GM12878 (cell line): ENCODE measurements around the gene SMARCC2. TPM values are rescaled to one million over a fixed set of nuclear protein-coding genes. Genes with fewer than 3 reads are reported as not detected.

Source experiments
- ATAC-seq: fragments of 200-7000 bp; cut with Tn5 transposase; 3 replicates; pipeline ENCODE4 v1.9.1; 2020; ENCODE audit warnings: mild to moderate bottlenecking, moderate library complexity
- BruUV-seq: library from RNA; stranded (reverse); fragments of 400-500 nt; replicated peaks from 2 replicates; lab custom pipeline; 2021; lab: Mats Ljungman, UMichigan
- CTCF ChIA-PET: fragments of 300-600 bp; sonication (Branson Sonifier 250); formaldehyde crosslinking; extraction: SDS; loops from one replicate; lab custom pipeline; 2021; ENCODE audit warnings: inconsistent platforms; lab: Yijun Ruan, JAX
- POLR2A ChIA-PET: fragments of 350-600 bp; formaldehyde crosslinking; extraction: SDS; loops from one replicate; lab custom pipeline; 2021; ENCODE audit warnings: inconsistent platforms; lab: Charles Lee
- RAD21 ChIA-PET: fragments of 300-600 bp; sonication (Branson Sonifier 250); formaldehyde crosslinking; loops from one replicate; lab custom pipeline; 2023; ENCODE audit warnings: antibody characterized with exemption; ENCODE audit not compliant: unreplicated experiment; lab: Charles Lee
- SMC1A ChIA-PET: fragments of 300-600 bp; sonication (Branson Sonifier 250); formaldehyde crosslinking; loops from one replicate; lab custom pipeline; 2023; ENCODE audit not compliant: unreplicated experiment, uncharacterized antibody; lab: Charles Lee
- DNase-seq: peaks from one replicate; pipeline ENCODE4 v3.0.0-alpha.2; 2011; ENCODE audit warnings: low read depth, low spot score
- FAIRE-seq: peaks from 3 replicates; lab custom pipeline; 2011; peaks lifted over from hg19 to GRCh38; lab: Jason Lieb, UNC
- H2AFZ ChIP-seq: 2 replicates; pipeline ENCODE4 v1.6.0; 2011; ENCODE audit warnings: low read depth, low read length, control low read depth; ENCODE audit not compliant: control insufficient read depth
- H3K27ac ChIP-seq: 2 replicates; pipeline ENCODE4 v1.5.1; 2011; ENCODE audit warnings: control low read depth; ENCODE audit not compliant: control insufficient read depth, insufficient read depth
- H3K27me3 ChIP-seq, 2 experiments: replicated peaks in 1 of 2; 2 replicates each; pipeline versions ENCODE4 v1.6.0 to v1.6.1; 2011; ENCODE audit warnings: low read length in 1 of 2; ENCODE audit not compliant: control insufficient read depth in 2 of 2, insufficient read depth in 2 of 2
- H3K36me3 ChIP-seq, 2 experiments: 2 replicates each; pipeline ENCODE4 v1.5.1; 2011; ENCODE audit warnings: low read length in 1 of 2; ENCODE audit not compliant: control insufficient read depth in 2 of 2, insufficient read depth in 2 of 2
- H3K4me1 ChIP-seq: 2 replicates; pipeline ENCODE4 v1.6.1; 2011; ENCODE audit warnings: mild to moderate bottlenecking, low read length, moderate library complexity, mixed read lengths; ENCODE audit not compliant: control insufficient read depth, insufficient read depth
- H3K4me2 ChIP-seq: 2 replicates; pipeline ENCODE4 v1.6.0; 2011; ENCODE audit warnings: control low read depth; ENCODE audit not compliant: control insufficient read depth, insufficient read depth
- H3K4me3 ChIP-seq: fragments of 200-600 bp; sonication (generic); 2 replicates; pipeline ENCODE4 v1.5.1; 2016
- H3K79me2 ChIP-seq: 2 replicates; pipeline ENCODE4 v1.6.0; 2011; ENCODE audit warnings: low read length; ENCODE audit not compliant: control insufficient read depth, insufficient read depth
- H3K9ac ChIP-seq: 2 replicates; pipeline ENCODE4 v1.8.0; 2011; ENCODE audit warnings: low read length, control low read depth, mixed read lengths; ENCODE audit not compliant: control insufficient read depth, insufficient read depth
- H3K9me3 ChIP-seq: replicated peaks from 3 replicates; pipeline ENCODE4 v1.5.1; 2011; ENCODE audit warnings: mild to moderate bottlenecking, low read length; ENCODE audit not compliant: control insufficient read depth, insufficient read depth
- H4K20me1 ChIP-seq: 2 replicates; pipeline ENCODE4 v1.6.0; 2011; ENCODE audit not compliant: control insufficient read depth, insufficient read depth
- BACH1 ChIP-seq: fragments of 450-650 bp; IDR thresholded peaks from 2 replicates; pipeline ENCODE4 v1.6.1; 2017; ENCODE audit warnings: mild to moderate bottlenecking, borderline replicate concordance
- BRCA1 ChIP-seq: IDR thresholded peaks from 2 replicates; pipeline ENCODE4 v1.6.1; 2011; ENCODE audit warnings: low read depth, low read length, improper control_type of control experiment
- CREB1 ChIP-seq: IDR thresholded peaks from 2 replicates; pipeline ENCODE4 v1.6.1; 2012; ENCODE audit warnings: low read depth, mild to moderate bottlenecking, inconsistent platforms
- CREM ChIP-seq: IDR thresholded peaks from 2 replicates; pipeline ENCODE4 v1.6.1; 2014; ENCODE audit warnings: antibody characterized with exemption, low read depth
- E2F4 ChIP-seq: IDR thresholded peaks from 2 replicates; pipeline ENCODE4 v1.6.1; 2012; ENCODE audit warnings: low read depth, low read length, improper control_type of control experiment
- MYC ChIP-seq: IDR thresholded peaks from 2 replicates; pipeline ENCODE4 v1.6.1; 2011; ENCODE audit warnings: mild to moderate bottlenecking, low read length, moderate library complexity, inconsistent platforms; ENCODE audit not compliant: insufficient read depth, insufficient replicate concordance, insufficient read length, severe bottlenecking
- NR2F1 ChIP-seq: fragments of 450-650 bp; conservative IDR thresholded peaks from 2 replicates; pipeline ENCODE4 v1.6.1; 2017; ENCODE audit warnings: mild to moderate bottlenecking
- POLR2AphosphoS2 ChIP-seq: IDR thresholded peaks from 2 replicates; pipeline ENCODE4 v1.6.1; 2011; ENCODE audit warnings: low read depth, mild to moderate bottlenecking, low read length, improper control_type of control experiment, moderate library complexity
- SPI1 ChIP-seq: IDR thresholded peaks from 2 replicates; pipeline ENCODE4 v1.6.1; 2011; ENCODE audit warnings: low read depth, mild to moderate bottlenecking, low read length, moderate library complexity, borderline replicate concordance; ENCODE audit not compliant: insufficient read depth
- STAT3 ChIP-seq: IDR thresholded peaks from 2 replicates; pipeline ENCODE4 v1.6.1; 2011; ENCODE audit warnings: low read depth, low read length, improper control_type of control experiment
- WGBS: methylation state at CpG from one replicate; pipeline ENCODE4 v1.1.6; 2016; ENCODE audit warnings: low lambda C conversion rate; ENCODE audit not compliant: insufficient replicate concordance, insufficient coverage; ENCODE audit errors: missing lambda C conversion rate; 5-methylcytosine and 5-hydroxymethylcytosine counted together
- in situ Hi-C: fragments of 300-500 bp; cut with MboI; formaldehyde crosslinking; loops from 9 replicates; pipeline ENCODE4 v1.14.3; 2018; ENCODE audit warnings: mixed read lengths
- intact Hi-C: fragments of 100-400 bp; cut with micrococcal nuclease; formaldehyde crosslinking; loops from one replicate; pipeline ENCODE4 v1.14.2; 2022; ENCODE audit not compliant: unreplicated experiment
- polyA plus RNA-seq, 11 experiments: library from polyadenylated mRNA; depleted of rRNA in 4 of 11; unstranded in 6 of 11; stranded (reverse) in 5 of 11; fragments of >200 nt; fragmentation: Nextera tagmentation in 4 of 11; fragmentation: Illumina TruSeq in 1 of 11; extraction: Ambion mirVana in 4 of 11; extraction: Trizol in 1 of 11; gene quantifications; 1 replicate in 1 of 11; 2 replicates in 10 of 11; pipeline versions ENCODE4 v1.2.1 to v1.2.3, GENCODE V29; 2011 to 2016; ENCODE audit warnings: inconsistent platforms in 2 of 11, missing spikeins in 2 of 11, low read depth in 1 of 11
- total RNA-seq, 4 experiments: library from RNA; depleted of rRNA in 3 of 4; stranded (reverse); fragments of >200 nt in 3 of 4; fragmentation: Illumina TruSeq in 1 of 4; extraction: Trizol in 1 of 4; gene quantifications; 2 replicates each; pipeline versions ENCODE4 v1.2.1 to v1.2.3, GENCODE V29; 2013 to 2021

Gene SMARCC2
- total and polyA plus RNA-seq, 10 of the 15 experiments (the other 5 are each of a cell fraction or from before 2014, with no cell fraction given), result 13.6 to 71.2 (median 42.3) TPM

DNA sequence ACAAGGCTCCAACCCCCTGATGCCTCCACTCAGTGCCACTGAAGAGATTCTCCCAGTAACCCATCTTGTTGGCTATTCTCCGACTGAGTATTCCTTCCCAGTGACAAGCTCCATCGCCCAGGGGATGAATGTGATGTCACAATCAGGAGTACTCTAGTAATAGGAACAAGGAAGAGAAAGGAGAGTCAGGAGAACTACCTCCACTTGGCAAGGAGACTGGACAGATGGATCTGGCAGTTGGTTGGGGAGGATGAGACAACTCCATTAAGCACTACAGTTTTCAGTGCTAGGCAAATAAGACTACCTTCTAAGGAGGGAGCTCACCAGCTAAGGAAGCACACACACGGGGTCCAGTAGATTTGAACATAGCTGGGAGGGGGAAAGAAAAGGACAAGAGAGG is 27.2 kb upstream of the SMARCC2 start (continued):
- TF ChIP-seq SPI1 (no peak), BRCA1 (no peak), NR2F1 (no peak), BACH1 (no peak)

GRCh38 chr12:56213878-56214277 is 24.6 kb upstream of the SMARCC2 start:
- H3K79me2 ChIP-seq, result no peaks in the 10 kb centered on the region
- no peaks in the 10 kb centered on the region for H3K4me1 ChIP-seq
- CTCF ChIA-PET, result no interaction called here
- in situ Hi-C loops (no loop called here), intact Hi-C loops (no loop called here)
- peaks cover 7 to 29% of the 10 kb centered on the region in 2 experiments for H3K36me3 ChIP-seq
- no peak for FAIRE-seq
- no peak overlapping the region for H3K9ac ChIP-seq
- SMC1A ChIA-PET, result interaction anchor here (1.0 kb wide), 1 partner anchor 22 kb away, joined by 3 read pairs; no protein-coding TSS in a partner anchor
- no peaks in the 10 kb centered on the region for H3K27me3 ChIP-seq
- RAD21 ChIA-PET, result no interaction called here
- no TSS peak for BruUV-seq
- H3K4me3 ChIP-seq, result no peak overlapping the region
- DNase-seq, result no peak
- TF ChIP-seq POLR2AphosphoS2 (no peak), CREB1 (no peak)
- ATAC-seq, result no peak
- H3K9me3 ChIP-seq, result no peaks in the 10 kb centered on the region
- H3K4me2 ChIP-seq, result no peak overlapping the region
- H3K27ac ChIP-seq, result no peak overlapping the region
- no peak overlapping the region for H2AFZ ChIP-seq
- WGBS, result 97% methylated on average over 5 of the region's 5 CpGs
- H4K20me1 ChIP-seq, result no peaks in the 10 kb centered on the region
- POLR2A ChIA-PET, result no interaction called here

- no peaks in the 10 kb centered on the region for H3K79me2 ChIP-seq
- no TSS peak for BruUV-seq
- no peaks in the 10 kb centered on the region for H4K20me1 ChIP-seq
- H3K4me2 ChIP-seq, result no peak overlapping the region
- POLR2A ChIA-PET, result interaction anchor here (0.9 to 1.1 kb wide), 2 partner anchors 9 to 10 kb away, joined by 3 read pairs; partner anchors contain the start of gene RNF41
- CTCF ChIA-PET, result no interaction called here
- H3K9me3 ChIP-seq, result no peaks in the 10 kb centered on the region
- TF ChIP-seq SPI1, result no peak
- no peak for TF ChIP-seq MYC
- no peak for TF ChIP-seq STAT3
- TF ChIP-seq BRCA1, result no peak
- no peak for TF ChIP-seq E2F4
- TF ChIP-seq CREM, result no peak
- no peak for ATAC-seq
- WGBS, result 95% methylated on average over 1 of the region's 1 CpG
- H3K36me3 ChIP-seq, result peaks cover 7 to 29% of the 10 kb centered on the region in 2 experiments
- no peak for DNase-seq
- FAIRE-seq, result no peak
- in situ Hi-C loops (no loop called here), intact Hi-C loops (no loop called here)
- no peaks in the 10 kb centered on the region for H3K27me3 ChIP-seq
- RAD21 ChIA-PET, result interaction anchor here (1.3 kb wide), 1 partner anchor 9 kb away, joined by 4 read pairs; the partner anchor contains the start of gene RNF41
- no peak overlapping the region for H3K27ac ChIP-seq
- no peak overlapping the region for H2AFZ ChIP-seq
- no peaks in the 10 kb centered on the region for H3K4me1 ChIP-seq
- SMC1A ChIA-PET, result no interaction called here
- H3K9ac ChIP-seq, result no peak overlapping the region
- no peak overlapping the region for H3K4me3 ChIP-seq
Observed at GRCh38 chr12:56212361-56212760, 23.1 kb upstream of the SMARCC2 start.
